ENCODE data around the gene SPTBN1. TPM values are rescaled to one million over a fixed set of nuclear protein-coding genes. Genes with fewer than 3 reads are reported as not detected.
A peak's percentile ranks its signal among the peaks of the same experiment; 100 is the strongest.

Gene SPTBN1
- total RNA-seq, 1 donor from 2014 or later = 251 TPM

DNA sequence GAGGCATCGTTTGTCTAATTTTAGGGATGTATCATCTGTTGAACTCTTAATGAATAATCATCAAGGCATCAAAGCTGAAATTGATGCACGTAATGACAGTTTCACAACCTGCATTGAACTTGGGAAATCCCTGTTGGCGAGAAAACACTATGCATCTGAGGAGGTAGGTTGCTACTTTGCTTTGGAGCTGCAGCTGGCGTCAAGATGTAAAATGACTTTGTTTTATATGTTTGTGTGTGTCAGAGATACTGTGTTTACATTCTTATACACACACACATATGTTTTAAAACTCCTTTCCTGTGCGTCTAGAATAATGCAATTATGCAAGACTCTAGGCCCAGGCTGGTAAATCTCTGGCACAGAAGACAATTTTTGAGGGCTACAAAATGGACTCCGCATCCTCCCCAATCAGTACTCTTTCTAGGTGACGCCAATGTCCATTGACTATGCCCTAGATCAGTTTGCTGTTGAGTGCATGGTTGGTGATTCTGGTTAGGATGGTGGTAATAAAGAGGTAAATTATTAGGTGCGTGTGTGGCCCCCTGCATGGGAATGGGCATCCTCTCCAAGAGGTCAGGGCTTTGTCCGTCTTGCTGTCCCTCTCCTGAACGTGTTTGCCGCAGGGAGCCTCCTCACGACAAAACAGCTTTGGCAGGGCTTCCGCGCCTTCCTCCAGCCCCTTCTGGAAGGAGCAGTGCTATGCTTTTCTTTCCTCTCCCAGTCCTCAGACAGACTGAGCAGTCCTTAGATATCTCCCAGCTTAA, 199.1 kb downstream of the SPTBN1 start:
- Histone ChIP-seq H3K9me3 (ENCODE audit: control insufficient read depth in 3 of 3, low read length in 3 of 3) (no peaks in the 10 kb centered on the region), H3K27ac (ENCODE audit: low read depth, low read length) (no peak overlapping the region)

DNA sequence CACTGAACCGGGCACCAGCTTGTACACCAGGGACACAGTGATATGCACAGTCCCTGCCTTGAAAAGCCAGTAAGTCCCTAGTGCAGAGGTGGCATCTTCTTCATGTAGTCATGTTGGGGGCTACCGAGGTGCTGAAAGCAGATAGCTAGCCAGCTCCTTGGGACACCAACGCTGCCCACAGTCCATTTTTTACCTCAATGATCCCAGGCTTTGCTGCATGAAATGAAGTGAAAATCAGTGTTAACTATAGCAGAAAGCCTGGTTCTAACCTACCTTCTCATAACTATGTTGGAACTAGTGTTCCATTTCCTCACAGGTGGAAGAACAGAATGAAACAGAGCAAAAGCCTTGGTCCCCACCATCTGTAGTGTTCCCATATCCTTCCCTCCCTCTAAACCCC, 200.7 kb downstream of the SPTBN1 start:
- no peak overlapping the region for H3K27ac ChIP-seq (ENCODE audit: low read depth, low read length)
- no peak overlapping the region for H3K9ac ChIP-seq (ENCODE audit: low read depth in 1 of 3, low read length in 3 of 3)
- H3K27me3 ChIP-seq (ENCODE audit: control insufficient read depth in 3 of 3, insufficient read depth in 3 of 3, low read length in 3 of 3) = no peaks in the 10 kb centered on the region
- peaks cover 4 to 10% (median 8%) of the 10 kb centered on the region in 3 donors for H3K4me1 ChIP-seq (ENCODE audit: control insufficient read depth in 3 of 3, insufficient read depth in 3 of 3, low read length in 3 of 3)
- no peaks in the 10 kb centered on the region for H3K9me3 ChIP-seq (ENCODE audit: control insufficient read depth in 3 of 3, low read length in 3 of 3)
- no peak overlapping the region for H3K4me3 ChIP-seq (ENCODE audit: low read length in 3 of 3)
- peaks cover 58 to 88% (median 76%) of the 10 kb centered on the region in 3 donors for H3K36me3 ChIP-seq (ENCODE audit: control insufficient read depth in 3 of 3, insufficient read depth in 3 of 3, low read length in 3 of 3)

More for the DNA sequence above, 199.1 kb downstream of the SPTBN1 start:
- Histone ChIP-seq H3K27me3 (ENCODE audit: control insufficient read depth in 3 of 3, insufficient read depth in 3 of 3, low read length in 3 of 3) (no peaks in the 10 kb centered on the region), H3K4me1 (ENCODE audit: control insufficient read depth in 3 of 3, insufficient read depth in 3 of 3, low read length in 3 of 3) (peaks cover 4 to 10% (median 8%) of the 10 kb centered on the region in 3 donors), H3K4me3 (ENCODE audit: low read length in 3 of 3) (no peak overlapping the region), H3K9ac (ENCODE audit: low read depth in 1 of 3, low read length in 3 of 3) (no peak overlapping the region), H3K36me3 (ENCODE audit: control insufficient read depth in 3 of 3, insufficient read depth in 3 of 3, low read length in 3 of 3) (peaks cover 53 to 89% (median 73%) of the 10 kb centered on the region in 3 donors)

DNA sequence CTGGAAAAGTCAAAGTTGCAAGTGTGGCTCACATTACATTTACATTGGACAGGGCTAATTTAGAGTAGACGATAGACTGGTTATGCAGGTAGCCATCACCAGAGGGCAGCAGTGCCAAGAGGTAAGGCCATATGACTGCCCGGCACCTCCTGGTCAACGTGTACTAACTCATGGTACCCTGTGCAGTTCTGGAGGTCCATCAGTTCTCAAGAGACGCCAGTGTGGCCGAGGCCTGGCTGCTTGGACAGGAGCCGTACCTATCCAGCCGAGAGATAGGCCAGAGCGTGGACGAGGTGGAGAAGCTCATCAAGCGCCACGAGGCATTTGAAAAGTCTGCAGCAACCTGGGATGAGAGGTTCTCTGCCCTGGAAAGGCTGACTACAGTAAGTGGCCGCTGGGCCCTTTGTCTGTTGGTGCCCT, 201.5 kb downstream of the SPTBN1 start:
- peaks cover 63 to 88% (median 84%) of the 10 kb centered on the region in 3 donors for H3K36me3 ChIP-seq (ENCODE audit: control insufficient read depth in 3 of 3, insufficient read depth in 3 of 3, low read length in 3 of 3)

DNA sequence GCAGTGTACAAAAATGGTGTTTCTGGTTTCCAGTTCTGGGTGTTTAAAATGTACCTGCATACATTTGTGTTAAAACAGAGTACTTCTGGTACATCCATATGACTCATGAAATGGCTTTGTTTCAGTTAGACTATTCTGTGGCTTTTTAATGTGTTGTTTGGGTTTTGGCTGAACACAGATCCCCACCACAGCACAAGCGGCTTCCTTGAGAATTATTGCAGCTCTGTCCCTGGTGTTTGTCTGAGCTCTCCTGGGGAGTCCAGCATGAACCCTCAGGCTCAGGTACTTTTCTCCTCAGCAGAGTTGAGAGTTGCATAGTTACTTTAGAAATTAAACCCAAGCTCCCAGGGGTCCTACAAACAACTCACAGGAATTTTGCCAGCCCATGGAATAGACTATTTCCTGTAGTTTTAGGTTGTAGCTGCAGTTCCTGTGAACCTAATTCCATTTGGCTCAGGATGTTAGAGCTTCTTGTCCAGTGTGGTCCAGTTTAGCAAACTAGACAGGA, 202.5 kb downstream of the SPTBN1 start:
- H3K4me1 ChIP-seq (ENCODE audit: control insufficient read depth in 3 of 3, insufficient read depth in 3 of 3, low read length in 3 of 3) = peaks cover 4 to 10% (median 8%) of the 10 kb centered on the region in 3 donors
- no peaks in the 10 kb centered on the region for H3K9me3 ChIP-seq (ENCODE audit: control insufficient read depth in 3 of 3, low read length in 3 of 3)
- no peaks in the 10 kb centered on the region for H3K27me3 ChIP-seq (ENCODE audit: control insufficient read depth in 3 of 3, insufficient read depth in 3 of 3, low read length in 3 of 3)
- no peak overlapping the region for H3K4me3 ChIP-seq (ENCODE audit: low read length in 3 of 3)
- H3K27ac ChIP-seq (ENCODE audit: low read depth, low read length) = peak overlapping the region; percentile 41
- H3K36me3 ChIP-seq (ENCODE audit: control insufficient read depth in 3 of 3, insufficient read depth in 3 of 3, low read length in 3 of 3) = peaks cover 64 to 91% (median 91%) of the 10 kb centered on the region in 3 donors
- H3K9ac ChIP-seq (ENCODE audit: low read depth in 1 of 3, low read length in 3 of 3) = no peak overlapping the region

More for the DNA sequence above, 201.5 kb downstream of the SPTBN1 start:
- H3K27me3 ChIP-seq (ENCODE audit: control insufficient read depth in 3 of 3, insufficient read depth in 3 of 3, low read length in 3 of 3) = no peaks in the 10 kb centered on the region
- H3K9me3 ChIP-seq (ENCODE audit: control insufficient read depth in 3 of 3, low read length in 3 of 3) = no peaks in the 10 kb centered on the region
- H3K9ac ChIP-seq (ENCODE audit: low read depth in 1 of 3, low read length in 3 of 3) = no peak overlapping the region
- no peak overlapping the region for H3K27ac ChIP-seq (ENCODE audit: low read depth, low read length)
- peaks cover 4 to 10% (median 8%) of the 10 kb centered on the region in 3 donors for H3K4me1 ChIP-seq (ENCODE audit: control insufficient read depth in 3 of 3, insufficient read depth in 3 of 3, low read length in 3 of 3)
- H3K4me3 ChIP-seq (ENCODE audit: low read length in 3 of 3) = no peak overlapping the region

DNA sequence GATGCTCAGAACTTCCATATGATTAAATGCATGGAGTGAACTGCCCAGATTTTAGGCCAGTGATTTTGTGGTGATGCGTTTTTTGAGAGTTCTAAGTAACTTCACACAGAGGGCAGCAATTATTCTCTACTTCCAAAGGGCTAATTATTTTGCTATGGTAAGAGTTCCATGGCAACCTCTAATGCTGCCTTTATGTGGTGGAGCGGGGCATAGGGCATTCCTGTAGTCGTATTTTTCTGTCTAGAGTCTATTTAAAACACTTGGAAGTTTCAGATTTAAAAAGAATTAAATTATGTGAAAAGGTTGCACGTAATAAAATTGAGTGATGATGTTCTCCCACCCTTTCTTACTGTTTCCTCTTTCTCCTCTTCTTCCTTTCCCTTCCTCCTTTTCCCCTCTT, 203.4 kb downstream of the SPTBN1 start:
- Histone ChIP-seq H3K27ac (ENCODE audit: low read depth, low read length) (no peak overlapping the region), H3K4me1 (ENCODE audit: control insufficient read depth in 3 of 3, insufficient read depth in 3 of 3, low read length in 3 of 3) (peaks cover 4 to 10% (median 8%) of the 10 kb centered on the region in 3 donors), H3K9ac (ENCODE audit: low read depth in 1 of 3, low read length in 3 of 3) (no peak overlapping the region), H3K36me3 (ENCODE audit: control insufficient read depth in 3 of 3, insufficient read depth in 3 of 3, low read length in 3 of 3) (peaks cover 64 to 92% (median 91%) of the 10 kb centered on the region in 3 donors), H3K27me3 (ENCODE audit: control insufficient read depth in 3 of 3, insufficient read depth in 3 of 3, low read length in 3 of 3) (no peaks in the 10 kb centered on the region), H3K9me3 (ENCODE audit: control insufficient read depth in 3 of 3, low read length in 3 of 3) (no peaks in the 10 kb centered on the region), H3K4me3 (ENCODE audit: low read length in 3 of 3) (no peak overlapping the region)

DNA sequence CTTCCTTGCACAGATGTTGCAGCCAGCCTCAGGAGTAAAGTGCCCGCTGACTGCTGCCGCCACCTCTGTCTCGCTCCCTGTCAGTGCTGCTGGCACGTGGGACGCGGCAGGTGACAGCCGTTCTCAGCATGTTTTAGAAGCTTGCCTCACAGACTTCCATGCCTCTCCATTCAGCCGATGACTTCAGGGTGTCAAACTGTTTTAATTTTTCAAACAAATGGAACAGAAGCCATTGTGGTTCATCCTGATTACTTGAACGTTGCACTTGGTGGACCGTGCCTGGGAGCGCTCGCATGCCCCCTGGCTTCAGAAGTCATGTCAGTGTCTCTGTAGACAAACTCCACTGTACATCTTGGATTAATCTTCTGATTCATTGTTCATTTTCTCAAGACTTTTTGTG, 204.6 kb downstream of the SPTBN1 start:
- no peaks in the 10 kb centered on the region for H3K27me3 ChIP-seq (ENCODE audit: control insufficient read depth in 3 of 3, insufficient read depth in 3 of 3, low read length in 3 of 3)
- H3K4me1 ChIP-seq (ENCODE audit: control insufficient read depth in 3 of 3, insufficient read depth in 3 of 3, low read length in 3 of 3) = peaks cover 9 to 13% (median 12%) of the 10 kb centered on the region in 3 donors
- H3K4me3 ChIP-seq (ENCODE audit: low read length in 3 of 3) = no peak overlapping the region
- no peak overlapping the region for H3K9ac ChIP-seq (ENCODE audit: low read depth in 1 of 3, low read length in 3 of 3)
- H3K9me3 ChIP-seq (ENCODE audit: control insufficient read depth in 3 of 3, low read length in 3 of 3) = no peaks in the 10 kb centered on the region
- peaks cover 54 to 82% (median 82%) of the 10 kb centered on the region in 3 donors for H3K36me3 ChIP-seq (ENCODE audit: control insufficient read depth in 3 of 3, insufficient read depth in 3 of 3, low read length in 3 of 3)
- H3K27ac ChIP-seq (ENCODE audit: low read depth, low read length) = no peak overlapping the region

DNA sequence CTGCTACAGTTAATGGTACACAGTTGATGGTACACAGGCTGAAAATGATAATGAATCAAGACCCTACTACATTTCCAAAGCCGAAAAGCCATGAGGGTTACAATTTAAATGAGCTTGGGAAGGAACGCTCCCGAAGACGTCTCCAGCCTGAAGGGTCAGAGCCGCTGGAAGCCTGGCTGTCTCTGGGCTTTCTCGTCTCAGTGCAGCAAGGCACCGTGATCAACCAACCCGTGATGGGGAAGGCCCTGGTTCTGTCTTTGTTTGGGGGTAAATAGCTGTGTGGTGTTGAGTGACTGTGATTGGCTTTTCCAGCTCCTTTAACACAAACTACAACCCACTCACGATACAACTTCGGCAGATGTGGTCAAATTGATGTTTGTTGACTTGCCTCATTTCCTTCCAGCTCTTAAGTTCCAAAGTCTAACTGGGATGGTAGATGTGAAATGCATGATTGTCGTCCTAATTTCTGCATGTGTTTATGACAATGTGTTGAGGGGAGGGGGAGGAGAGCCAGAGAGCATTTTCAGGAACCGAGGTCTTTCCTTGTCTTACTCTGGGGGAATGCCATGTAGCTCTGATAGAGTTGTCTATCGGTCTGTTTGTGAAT, 207.4 kb downstream of the SPTBN1 start:
- H3K9ac ChIP-seq (ENCODE audit: low read depth in 1 of 3, low read length in 3 of 3) = no peak overlapping the region
- peaks cover 25 to 33% (median 27%) of the 10 kb centered on the region in 3 donors for H3K4me1 ChIP-seq (ENCODE audit: control insufficient read depth in 3 of 3, insufficient read depth in 3 of 3, low read length in 3 of 3)
- no peaks in the 10 kb centered on the region for H3K27me3 ChIP-seq (ENCODE audit: control insufficient read depth in 3 of 3, insufficient read depth in 3 of 3, low read length in 3 of 3)
- H3K4me3 ChIP-seq (ENCODE audit: low read length in 3 of 3) = no peak overlapping the region
- peaks cover 55 to 76% (median 67%) of the 10 kb centered on the region in 3 donors for H3K36me3 ChIP-seq (ENCODE audit: control insufficient read depth in 3 of 3, insufficient read depth in 3 of 3, low read length in 3 of 3)
- no peak overlapping the region for H3K27ac ChIP-seq (ENCODE audit: low read depth, low read length)
- no peaks in the 10 kb centered on the region for H3K9me3 ChIP-seq (ENCODE audit: control insufficient read depth in 3 of 3, low read length in 3 of 3)

DNA sequence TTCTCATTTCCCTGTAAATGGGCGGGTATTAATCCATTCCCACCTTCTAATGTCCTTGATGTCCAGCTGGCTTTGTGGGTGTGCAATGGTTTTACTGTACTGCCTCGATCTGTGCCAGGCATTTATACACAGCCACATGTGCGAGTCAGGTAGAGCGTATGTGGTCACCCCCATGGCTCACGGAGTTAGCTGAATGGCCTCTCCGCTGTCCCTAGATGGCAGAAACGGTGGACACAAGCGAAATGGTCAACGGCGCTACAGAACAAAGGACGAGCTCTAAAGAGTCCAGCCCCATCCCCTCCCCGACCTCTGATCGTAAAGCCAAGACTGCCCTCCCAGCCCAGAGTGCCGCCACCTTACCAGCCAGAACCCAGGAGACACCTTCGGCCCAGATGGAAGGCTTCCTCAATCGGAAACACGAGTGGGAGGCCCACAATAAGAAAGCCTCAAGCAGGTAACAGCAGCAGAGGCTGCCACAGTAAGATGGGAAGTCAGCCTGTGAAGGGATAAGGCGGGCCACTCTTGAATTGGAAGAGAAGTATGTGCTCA, 208.2 kb downstream of the SPTBN1 start:
- no peak overlapping the region for H3K27ac ChIP-seq (ENCODE audit: low read depth, low read length)
- H3K9ac ChIP-seq (ENCODE audit: low read depth in 1 of 3, low read length in 3 of 3) = no peak overlapping the region
- H3K4me3 ChIP-seq (ENCODE audit: low read length in 3 of 3) = no peak overlapping the region
- H3K4me1 ChIP-seq (ENCODE audit: control insufficient read depth in 3 of 3, insufficient read depth in 3 of 3, low read length in 3 of 3) = peaks cover 23 to 31% (median 25%) of the 10 kb centered on the region in 3 donors
- H3K36me3 ChIP-seq (ENCODE audit: control insufficient read depth in 3 of 3, insufficient read depth in 3 of 3, low read length in 3 of 3) = peaks cover 53 to 74% (median 65%) of the 10 kb centered on the region in 3 donors
- H3K9me3 ChIP-seq (ENCODE audit: control insufficient read depth in 3 of 3, low read length in 3 of 3) = no peaks in the 10 kb centered on the region
- no peaks in the 10 kb centered on the region for H3K27me3 ChIP-seq (ENCODE audit: control insufficient read depth in 3 of 3, insufficient read depth in 3 of 3, low read length in 3 of 3)

DNA sequence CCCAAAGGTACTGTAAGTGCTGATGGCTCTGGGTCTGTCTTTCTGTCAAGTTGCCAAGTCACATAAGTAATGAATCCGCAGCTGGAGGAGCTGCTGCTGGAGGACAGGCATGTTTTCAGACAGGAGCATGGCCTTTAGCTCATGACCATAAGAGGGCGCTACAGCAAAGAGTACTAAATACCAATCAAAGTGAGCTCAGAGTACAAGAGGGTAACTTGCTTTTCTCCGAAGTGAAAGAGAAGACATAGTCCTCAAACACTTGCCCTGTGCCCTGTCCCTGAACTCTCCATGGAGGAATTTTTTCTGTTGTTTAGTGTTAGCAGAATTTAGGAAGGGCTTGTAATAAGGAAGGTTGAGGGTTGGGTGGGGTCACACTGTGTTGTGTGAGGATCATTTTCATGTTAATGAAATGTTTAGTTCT, 209.3 kb downstream of the SPTBN1 start:
- Histone ChIP-seq H3K4me1 (ENCODE audit: control insufficient read depth in 3 of 3, insufficient read depth in 3 of 3, low read length in 3 of 3) (peaks cover 25 to 37% (median 28%) of the 10 kb centered on the region in 3 donors), H3K9me3 (ENCODE audit: control insufficient read depth in 3 of 3, low read length in 3 of 3) (no peaks in the 10 kb centered on the region), H3K27ac (ENCODE audit: low read depth, low read length) (peak overlapping the region; percentile 68), H3K27me3 (ENCODE audit: control insufficient read depth in 3 of 3, insufficient read depth in 3 of 3, low read length in 3 of 3) (no peaks in the 10 kb centered on the region), H3K4me3 (ENCODE audit: low read length in 3 of 3) (no peak overlapping the region), H3K9ac (ENCODE audit: low read depth in 1 of 3, low read length in 3 of 3) (no peak overlapping the region), H3K36me3 (ENCODE audit: control insufficient read depth in 3 of 3, insufficient read depth in 3 of 3, low read length in 3 of 3) (peaks cover 48 to 70% (median 61%) of the 10 kb centered on the region in 3 donors)

Measured in skeletal muscle tissue (tissue), 4 donors.